ENCODE results near the gene NRSN1.

Gene NRSN1

GRCh38 chr6:24100770-24101155 is 25.3 kb upstream of the NRSN1 start:
- Histone ChIP-seq H3K27me3 (ENCODE audit: low read length) (no peaks in the 10 kb centered on the region; the same call in 1 of the 2 replicates), H3K36me3 (ENCODE audit: low read length) (no peaks in the 10 kb centered on the region), H3F3A (ENCODE audit: insufficient read depth) (no peaks in the 10 kb centered on the region), H3K9me2 (replicated peaks; ENCODE audit: insufficient read depth, low read length) (no peaks in the 10 kb centered on the region), H2AFZ (ENCODE audit: low read depth, low read length, severe bottlenecking) (no peak overlapping the region), H3K9ac (ENCODE audit: low read length) (no peak overlapping the region), H4K20me1 (ENCODE audit: low read depth, low read length) (no peaks in the 10 kb centered on the region), H3K4me3 (ENCODE audit: insufficient read depth, low read length, poor library complexity, severe bottlenecking) (no peak overlapping the region), H3K79me2 (ENCODE audit: insufficient read depth, low read length) (no peaks in the 10 kb centered on the region), H3K9me3 (ENCODE audit: insufficient read depth, low read length) (no peaks in the 10 kb centered on the region), H3K4me2 (ENCODE audit: low read depth, low read length, poor library complexity, severe bottlenecking) (no peak overlapping the region), H3K27ac (ENCODE audit: low read depth, low read length) (no peak overlapping the region)
- TF ChIP-seq CTCF (IDR thresholded peaks at IDR 0.05; ENCODE audit: insufficient read depth, low read length, poor library complexity, severe bottlenecking) (no peak), EZH2phosphoT487 (conservative IDR thresholded peaks at IDR 0.05; ENCODE audit: low read length) (no peak)

GRCh38 chr6:24105191-24105590 is 20.8 kb upstream of the NRSN1 start:
- TF ChIP-seq EZH2phosphoT487 (conservative IDR thresholded peaks at IDR 0.05; ENCODE audit: low read length) (no peak), CTCF (IDR thresholded peaks at IDR 0.05; ENCODE audit: insufficient read depth, low read length, poor library complexity, severe bottlenecking) (no peak)
- H2AFZ ChIP-seq (ENCODE audit: low read depth, low read length, severe bottlenecking), result no peak overlapping the region
- no peak overlapping the region for H3K4me2 ChIP-seq (ENCODE audit: low read depth, low read length, poor library complexity, severe bottlenecking)
- no peaks in the 10 kb centered on the region for H3K9me3 ChIP-seq (ENCODE audit: insufficient read depth, low read length)
- H3K9me2 ChIP-seq (replicated peaks; ENCODE audit: insufficient read depth, low read length), result no peaks in the 10 kb centered on the region
- no peaks in the 10 kb centered on the region for H3K36me3 ChIP-seq (ENCODE audit: low read length)
- no peak overlapping the region for H3K27ac ChIP-seq (ENCODE audit: low read depth, low read length)
- no peaks in the 10 kb centered on the region for H3F3A ChIP-seq (ENCODE audit: insufficient read depth)
- H3K4me3 ChIP-seq (ENCODE audit: insufficient read depth, low read length, poor library complexity, severe bottlenecking), result no peak overlapping the region
- no peak overlapping the region for H3K9ac ChIP-seq (ENCODE audit: low read length)
- H3K79me2 ChIP-seq (ENCODE audit: insufficient read depth, low read length), result no peaks in the 10 kb centered on the region
- no peaks in the 10 kb centered on the region for H4K20me1 ChIP-seq (ENCODE audit: low read depth, low read length)
- no peaks in the 10 kb centered on the region for H3K27me3 ChIP-seq (ENCODE audit: low read length)

DNA sequence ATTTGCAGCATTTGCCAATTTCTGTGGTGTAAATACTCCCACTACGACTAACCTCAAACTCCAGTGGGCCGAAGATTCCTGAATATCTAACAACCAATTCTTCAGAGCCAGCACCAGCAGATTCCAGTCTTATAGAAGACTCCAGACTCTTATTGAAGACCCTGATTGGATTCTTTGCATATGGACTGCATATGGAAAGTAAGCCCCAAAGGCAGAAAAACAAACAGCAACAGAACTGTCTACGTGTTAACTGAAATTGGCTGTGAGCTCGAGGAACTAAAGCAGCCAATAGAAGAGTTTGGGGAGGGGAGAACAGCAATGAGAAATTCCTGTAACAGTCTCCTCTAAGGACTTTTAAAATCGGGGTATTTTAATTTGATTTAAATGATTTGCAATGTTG is 19.7 kb upstream of the NRSN1 start:
- no peak for TF ChIP-seq EZH2phosphoT487 (conservative IDR thresholded peaks at IDR 0.05; ENCODE audit: low read length)
- TF ChIP-seq CTCF (IDR thresholded peaks at IDR 0.05; ENCODE audit: insufficient read depth, low read length, poor library complexity, severe bottlenecking), result no peak
- Histone ChIP-seq H3K27me3 (ENCODE audit: low read length) (no peaks in the 10 kb centered on the region), H3F3A (ENCODE audit: insufficient read depth) (no peaks in the 10 kb centered on the region), H4K20me1 (ENCODE audit: low read depth, low read length) (no peaks in the 10 kb centered on the region), H3K27ac (ENCODE audit: low read depth, low read length) (no peak overlapping the region), H3K36me3 (ENCODE audit: low read length) (no peaks in the 10 kb centered on the region), H3K79me2 (ENCODE audit: insufficient read depth, low read length) (no peaks in the 10 kb centered on the region), H3K9ac (ENCODE audit: low read length) (no peak overlapping the region), H3K9me2 (replicated peaks; ENCODE audit: insufficient read depth, low read length) (no peaks in the 10 kb centered on the region), H3K4me2 (ENCODE audit: low read depth, low read length, poor library complexity, severe bottlenecking) (no peak overlapping the region), H3K9me3 (ENCODE audit: insufficient read depth, low read length) (no peaks in the 10 kb centered on the region), H3K4me3 (ENCODE audit: insufficient read depth, low read length, poor library complexity, severe bottlenecking) (no peak overlapping the region), H2AFZ (ENCODE audit: low read depth, low read length, severe bottlenecking) (no peak overlapping the region)

- Histone ChIP-seq H3K4me3 (ENCODE audit: insufficient read depth, low read length, poor library complexity, severe bottlenecking) (no peak overlapping the region), H2AFZ (ENCODE audit: low read depth, low read length, severe bottlenecking) (no peak overlapping the region), H3K9me2 (replicated peaks; ENCODE audit: insufficient read depth, low read length) (no peaks in the 10 kb centered on the region), H3K4me2 (ENCODE audit: low read depth, low read length, poor library complexity, severe bottlenecking) (no peak overlapping the region), H3K36me3 (ENCODE audit: low read length) (no peaks in the 10 kb centered on the region), H3K9me3 (ENCODE audit: insufficient read depth, low read length) (no peaks in the 10 kb centered on the region), H4K20me1 (ENCODE audit: low read depth, low read length) (no peaks in the 10 kb centered on the region), H3K79me2 (ENCODE audit: insufficient read depth, low read length) (no peaks in the 10 kb centered on the region), H3K27me3 (ENCODE audit: low read length) (no peaks in the 10 kb centered on the region), H3K9ac (ENCODE audit: low read length) (no peak overlapping the region), H3F3A (ENCODE audit: insufficient read depth) (no peaks in the 10 kb centered on the region), H3K27ac (ENCODE audit: low read depth, low read length) (no peak overlapping the region)
- TF ChIP-seq CTCF (IDR thresholded peaks at IDR 0.05; ENCODE audit: insufficient read depth, low read length, poor library complexity, severe bottlenecking) (no peak), EZH2phosphoT487 (conservative IDR thresholded peaks at IDR 0.05; ENCODE audit: low read length) (no peak)
These were observed 18.7 kb upstream of the NRSN1 start for GRCh38 chr6:24107294-24107693.
